H1 (cell line): ENCODE data around the gene PITPNC1. TPM values are rescaled to one million over a fixed set of nuclear protein-coding genes. Genes with fewer than 3 reads are reported as not detected.

Source experiments
- CTCF ChIA-PET: fragments of 300-600 bp; sonication (Branson Sonifier 250); formaldehyde crosslinking; loops from one replicate; lab custom pipeline; 2021; ENCODE audit not compliant: partially characterized antibody; lab: Charles Lee
- POLR2A ChIA-PET: fragments of 300-600 bp; sonication (Branson Sonifier 250); formaldehyde crosslinking; loops from one replicate; lab custom pipeline; 2021; ENCODE audit warnings: inconsistent platforms; ENCODE audit not compliant: partially characterized antibody; lab: Charles Lee
- DNase-seq, 2 experiments: peaks; one replicate each; pipeline versions ENCODE4 v3.0.0 to v3.0.0-alpha.2; 2010 to 2022; ENCODE audit warnings: low spot score in 2 of 2, low read depth in 1 of 2, mixed read lengths in 1 of 2
- FAIRE-seq: peaks from 2 replicates; lab custom pipeline; 2011; peaks lifted over from hg19 to GRCh38; lab: Jason Lieb, UNC
- H2AFZ ChIP-seq: 2 replicates; pipeline ENCODE4 v1.8.1; 2012; ENCODE audit warnings: low read length, inconsistent platforms
- H2AK5ac ChIP-seq: 2 replicates; pipeline ENCODE4 v1.6.1; 2013; ENCODE audit warnings: low read depth, low read length
- H2BK120ac ChIP-seq: replicated peaks from 2 replicates; pipeline ENCODE3; 2013; ENCODE audit warnings: low read depth, low read length, inconsistent platforms
- H2BK12ac ChIP-seq: 2 replicates; pipeline ENCODE4 v1.6.1; 2013; ENCODE audit warnings: low read depth, low read length
- H2BK15ac ChIP-seq: 2 replicates; pipeline ENCODE4 v1.6.1; 2013; ENCODE audit warnings: low read length
- H2BK20ac ChIP-seq: 2 replicates; pipeline ENCODE4 v1.6.1; 2013; ENCODE audit warnings: low read length
- H2BK5ac ChIP-seq: 2 replicates; pipeline ENCODE4 v1.6.1; 2013; ENCODE audit warnings: low read depth, low read length
- H3K14ac ChIP-seq: 2 replicates; pipeline ENCODE4 v1.6.1; 2013; ENCODE audit warnings: inconsistent platforms; ENCODE audit not compliant: insufficient read length
- H3K18ac ChIP-seq: 2 replicates; pipeline ENCODE4 v1.6.1; 2013; ENCODE audit warnings: low read length; ENCODE audit errors: extremely low read depth
- H3K23ac ChIP-seq: 2 replicates; pipeline ENCODE4 v1.6.1; 2013; ENCODE audit warnings: inconsistent platforms; ENCODE audit not compliant: insufficient read length
- H3K23me2 ChIP-seq: 2 replicates; pipeline ENCODE4 v1.6.1; 2013; ENCODE audit warnings: low read depth, low read length
- H3K27ac ChIP-seq: 2 replicates; pipeline ENCODE4 v1.6.1; 2011; ENCODE audit warnings: low read depth, low read length, inconsistent platforms
- H3K27me3 ChIP-seq, 4 experiments: replicated peaks in 1 of 4; 1 replicate in 1 of 4; 2 replicates in 3 of 4; pipeline versions ENCODE4 v1.6.1 to v1.8.1; 2011 to 2013; ENCODE audit warnings: low read length in 3 of 4, mild to moderate bottlenecking in 3 of 4, inconsistent platforms in 2 of 4, mixed read lengths in 2 of 4, moderate library complexity in 1 of 4; ENCODE audit not compliant: control insufficient read depth in 3 of 4, insufficient read depth in 3 of 4; ENCODE audit errors: extremely low read depth in 1 of 4
- H3K36me3 ChIP-seq, 4 experiments: 2 replicates each; pipeline versions ENCODE4 v1.6.1 to v1.8.1; 2011 to 2013; ENCODE audit warnings: mild to moderate bottlenecking in 4 of 4, low read length in 3 of 4, moderate library complexity in 2 of 4, control low read depth in 1 of 4, inconsistent platforms in 1 of 4; ENCODE audit not compliant: insufficient read depth in 4 of 4, control insufficient read depth in 2 of 4
- H3K4ac ChIP-seq: replicated peaks from 2 replicates; pipeline ENCODE3; 2013; ENCODE audit warnings: low read length, low read depth, mixed read lengths, inconsistent platforms; ENCODE audit not compliant: insufficient read length
- H3K4me1 ChIP-seq, 4 experiments: replicated peaks in 1 of 4; 1 replicate in 1 of 4; 2 replicates in 3 of 4; pipeline versions ENCODE4 v1.6.1 to v1.8.1; 2011 to 2013; ENCODE audit warnings: low read length in 3 of 4, inconsistent platforms in 2 of 4, mixed read lengths in 1 of 4; ENCODE audit not compliant: insufficient read depth in 4 of 4, control insufficient read depth in 3 of 4
- H3K4me2 ChIP-seq, 2 experiments: 2 replicates each; pipeline versions ENCODE4 v1.6.1 to v1.8.1; 2011 to 2013; ENCODE audit warnings: low read depth in 2 of 2, low read length in 2 of 2, control low read depth in 1 of 2, inconsistent platforms in 1 of 2, mild to moderate bottlenecking in 1 of 2; ENCODE audit not compliant: insufficient read depth in 1 of 2
- H3K4me3 ChIP-seq, 4 experiments: fragments of 200-600, 300-600 bp in 1 of 4; sonication (generic), shearing (Covaris generic), sonication (Bioruptor Twin) in 1 of 4; 2 replicates each; pipeline versions ENCODE4 v1.5.1 to v1.8.1; 2011 to 2016; ENCODE audit warnings: low read length in 4 of 4, low read depth in 3 of 4, control low read depth in 2 of 4, inconsistent platforms in 2 of 4, mild to moderate bottlenecking in 2 of 4, mixed read lengths in 1 of 4, moderate library complexity in 1 of 4; ENCODE audit not compliant: insufficient read depth in 2 of 4; ENCODE audit errors: extremely low read depth in 1 of 4
- H3K56ac ChIP-seq: replicated peaks from 2 replicates; pipeline ENCODE3; 2013; ENCODE audit warnings: low read depth, mild to moderate bottlenecking, mixed read lengths, low read length, inconsistent platforms; ENCODE audit not compliant: insufficient read length
- H3K79me1 ChIP-seq: 2 replicates; pipeline ENCODE4 v1.6.1; 2013; ENCODE audit warnings: low read depth, low read length, control low read depth
- H3K79me2 ChIP-seq, 2 experiments: 2 replicates each; pipeline versions ENCODE4 v1.6.1 to v1.8.1; 2012 to 2013; ENCODE audit warnings: low read length in 2 of 2, mild to moderate bottlenecking in 2 of 2, inconsistent platforms in 1 of 2; ENCODE audit not compliant: insufficient read depth in 2 of 2, control insufficient read depth in 1 of 2
- H3K9ac ChIP-seq, 4 experiments: replicated peaks in 1 of 4; 1 replicate in 1 of 4; 2 replicates in 3 of 4; pipeline versions ENCODE4 v1.6.1 to v1.8.1; 2011 to 2013; ENCODE audit warnings: low read depth in 3 of 4, low read length in 3 of 4, control low read depth in 2 of 4, mild to moderate bottlenecking in 2 of 4, moderate library complexity in 2 of 4, inconsistent platforms in 1 of 4; ENCODE audit errors: extremely low read depth in 1 of 4
- H3K9me3 ChIP-seq, 2 experiments: 2 replicates each; pipeline versions ENCODE4 v1.6.1 to v1.8.1; 2012 to 2013; ENCODE audit warnings: mild to moderate bottlenecking in 2 of 2, moderate library complexity in 2 of 2, control low read depth in 1 of 2, inconsistent platforms in 1 of 2, low read depth in 1 of 2, low read length in 1 of 2, mixed read lengths in 1 of 2; ENCODE audit not compliant: insufficient read depth in 2 of 2
- H4K20me1 ChIP-seq, 2 experiments: replicated peaks in 1 of 2; 2 replicates each; pipeline versions ENCODE3 to v1.8.1; 2011 to 2013; ENCODE audit warnings: inconsistent platforms in 2 of 2, low read length in 2 of 2, mild to moderate bottlenecking in 1 of 2; ENCODE audit not compliant: insufficient read depth in 2 of 2, control insufficient read depth in 1 of 2
- H4K5ac ChIP-seq: 2 replicates; pipeline ENCODE4 v1.6.1; 2013; ENCODE audit warnings: low read length, low read depth, mixed read lengths, inconsistent platforms; ENCODE audit not compliant: insufficient read length
- H4K8ac ChIP-seq: 2 replicates; pipeline ENCODE4 v1.8.0; 2013; ENCODE audit warnings: mild to moderate bottlenecking, moderate library complexity, low read length, inconsistent platforms; ENCODE audit not compliant: insufficient read depth; ENCODE audit errors: extremely low read depth
- H4K91ac ChIP-seq: replicated peaks from 2 replicates; pipeline ENCODE3; 2013; ENCODE audit warnings: low read length, mixed read lengths, inconsistent platforms; ENCODE audit not compliant: insufficient read length
- BCL11A ChIP-seq, 2 experiments: IDR thresholded peaks; one replicate each; pipeline ENCODE4 v1.6.1; 2011; ENCODE audit warnings: low read depth in 2 of 2, low read length in 2 of 2, mild to moderate bottlenecking in 2 of 2
- CBX5 ChIP-seq: fragments of 300-800, 300-1000 bp; sonication (generic); IDR thresholded peaks from 2 replicates; pipeline ENCODE4 v1.7.1; 2016; ENCODE audit warnings: antibody characterized with exemption, low read length, low read depth
- TAF7 ChIP-seq: optimal IDR thresholded peaks from 2 replicates; pipeline ENCODE3; 2011; ENCODE audit warnings: low read depth, mild to moderate bottlenecking, inconsistent platforms, low read length, moderate library complexity, borderline replicate concordance
- WGBS, 2 experiments: shearing (Covaris generic) in 1 of 2; methylation state at CpG; one replicate each; pipeline versions ENCODE4 v1.1.6 to v1.1.7; 2013 to 2015; ENCODE audit warnings: low lambda C conversion rate in 2 of 2, mixed read lengths in 2 of 2, inconsistent platforms in 1 of 2, low coverage in 1 of 2, missing lambda C conversion rate in 1 of 2; ENCODE audit not compliant: insufficient replicate concordance in 2 of 2, insufficient coverage in 1 of 2, insufficient read length in 1 of 2; ENCODE audit errors: extremely low coverage in 1 of 2, missing lambda C conversion rate in 1 of 2; 5-methylcytosine and 5-hydroxymethylcytosine counted together
- polyA plus RNA-seq, 7 experiments: library from polyadenylated mRNA; depleted of rRNA in 3 of 7; stranded (reverse) in 5 of 7; unstranded in 2 of 7; fragments of >200 nt in 5 of 7; fragments of 200-250 nt in 2 of 7; gene quantifications; 1 replicate in 5 of 7; 2 replicates in 1 of 7; 4 replicates in 1 of 7; pipeline versions ENCODE4 v1.2.1 to v1.2.3, GENCODE V29; 2011 to 2013; ENCODE audit warnings: missing spikeins in 2 of 7, mixed read lengths in 2 of 7
- total RNA-seq: library from RNA; stranded (reverse); fragmentation: NEBNext Ultra II Directional; extraction: Animal tissue kit (Norgen Biotek cat#: 25700); gene quantifications from 2 replicates; pipeline ENCODE4 v1.2.1, GENCODE V29; 2021
- TF ChIP-seq, protein P1 (sequence below), 3 experiments: IDR thresholded peaks; 1 replicate in 2 of 3; 2 replicates in 1 of 3; pipeline versions ENCODE4 v1.5.1 to v1.6.1; 2011; ENCODE audit warnings: low read length in 3 of 3, mild to moderate bottlenecking in 3 of 3, inconsistent platforms in 2 of 3, low read depth in 1 of 3, moderate library complexity in 1 of 3; ENCODE audit not compliant: insufficient read depth in 1 of 3; ENCODE audit errors: control extremely low read depth in 1 of 3

PITPNC1 gene
- total and polyA plus RNA-seq, 2 of the 8 experiments (the other 6 are each of a cell fraction or from before 2014, with no cell fraction given), result 17.6 to 54.7 TPM

DNA sequence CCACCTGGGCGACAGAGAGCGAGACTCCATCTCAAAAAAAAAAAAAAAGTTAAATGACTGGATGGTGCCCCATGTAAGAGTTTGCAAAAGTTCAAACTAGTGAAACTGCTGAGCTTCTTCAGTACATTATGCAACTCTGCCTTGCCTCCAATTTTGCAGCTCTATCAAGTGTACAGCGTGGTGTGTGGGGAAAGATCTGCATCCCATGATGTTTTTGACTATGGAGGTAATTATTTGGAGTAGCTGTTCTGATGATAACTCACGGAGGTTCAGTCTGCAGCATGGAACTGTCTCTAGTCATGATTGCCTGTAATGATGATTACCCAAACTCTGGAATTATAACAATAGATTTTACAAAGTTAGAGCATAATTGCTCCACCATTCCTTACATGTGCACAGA lies 149.6 kb downstream of the PITPNC1 start:
- 92% methylated on average over 4 of the region's 4 CpGs; no CpG with 5 or more reads in 1 of the 2 experiments for WGBS, 2 experiments
- POLR2A ChIA-PET, result interaction anchor here (1.2 kb wide), 1 partner anchor 120 kb away, joined by 3 read pairs; no protein-coding TSS in a partner anchor

More for the DNA sequence above, 149.6 kb downstream of the PITPNC1 start:
- peaks cover 2% of the 10 kb centered on the region; the same call in 1 of the 2 replicates for H3K79me1 ChIP-seq
- H4K91ac ChIP-seq, result no peak overlapping the region
- H4K5ac ChIP-seq, result no peak overlapping the region
- no peak overlapping the region for H3K4me2 ChIP-seq
- H2BK12ac ChIP-seq, result no peak overlapping the region
- no peak overlapping the region for H2BK15ac ChIP-seq
- no peaks in the 10 kb centered on the region for H3K36me3 ChIP-seq
- H3K9ac ChIP-seq, result no peak overlapping the region
- CTCF ChIA-PET, result interaction anchor here (0.7 to 2.2 kb wide), 4 partner anchors 12 to 44 kb away, joined by 3 to 6 read pairs (median 3); no protein-coding TSS in a partner anchor
- no peak overlapping the region for H3K14ac ChIP-seq
- H3K56ac ChIP-seq, result no peak overlapping the region
- no peaks in the 10 kb centered on the region for H3K27me3 ChIP-seq
- H3K23ac ChIP-seq, result no peak overlapping the region
- no peak overlapping the region for H3K4me3 ChIP-seq
- H2BK120ac ChIP-seq, result no peak overlapping the region
- H2BK20ac ChIP-seq, result no peak overlapping the region
- H4K20me1 ChIP-seq, result peaks cover 0 to 2% of the 10 kb centered on the region in 2 experiments
- H3K4ac ChIP-seq, result no peak overlapping the region
- no peak overlapping the region for H2AK5ac ChIP-seq
- H4K8ac ChIP-seq, result no peak overlapping the region
- H3K27ac ChIP-seq, result no peak overlapping the region
- H3K23me2 ChIP-seq, result no peaks in the 10 kb centered on the region
- DNase-seq (no peak), FAIRE-seq (no peak)
- H2BK5ac ChIP-seq, result no peak overlapping the region
- TF ChIP-seq TAF7 (no peak), CBX5 (no peak), BCL11A (IDR thresholded peaks at IDR 0.05; ENCODE audit: low read depth in 2 of 2, low read length in 2 of 2) (no peak)
- TF ChIP-seq, protein P1, sequence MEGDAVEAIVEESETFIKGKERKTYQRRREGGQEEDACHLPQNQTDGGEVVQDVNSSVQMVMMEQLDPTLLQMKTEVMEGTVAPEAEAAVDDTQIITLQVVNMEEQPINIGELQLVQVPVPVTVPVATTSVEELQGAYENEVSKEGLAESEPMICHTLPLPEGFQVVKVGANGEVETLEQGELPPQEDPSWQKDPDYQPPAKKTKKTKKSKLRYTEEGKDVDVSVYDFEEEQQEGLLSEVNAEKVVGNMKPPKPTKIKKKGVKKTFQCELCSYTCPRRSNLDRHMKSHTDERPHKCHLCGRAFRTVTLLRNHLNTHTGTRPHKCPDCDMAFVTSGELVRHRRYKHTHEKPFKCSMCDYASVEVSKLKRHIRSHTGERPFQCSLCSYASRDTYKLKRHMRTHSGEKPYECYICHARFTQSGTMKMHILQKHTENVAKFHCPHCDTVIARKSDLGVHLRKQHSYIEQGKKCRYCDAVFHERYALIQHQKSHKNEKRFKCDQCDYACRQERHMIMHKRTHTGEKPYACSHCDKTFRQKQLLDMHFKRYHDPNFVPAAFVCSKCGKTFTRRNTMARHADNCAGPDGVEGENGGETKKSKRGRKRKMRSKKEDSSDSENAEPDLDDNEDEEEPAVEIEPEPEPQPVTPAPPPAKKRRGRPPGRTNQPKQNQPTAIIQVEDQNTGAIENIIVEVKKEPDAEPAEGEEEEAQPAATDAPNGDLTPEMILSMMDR (IDR thresholded peaks at IDR 0.05; ENCODE audit: control extremely low read depth in 1 of 3, insufficient read depth in 1 of 3, low read depth in 1 of 3, low read length in 3 of 3), result no peak
- no peaks in the 10 kb centered on the region for H3K9me3 ChIP-seq
- H2AFZ ChIP-seq, result no peak overlapping the region
- peaks cover 5 to 17% (median 7%) of the 10 kb centered on the region in 4 experiments for H3K4me1 ChIP-seq
- H3K79me2 ChIP-seq, result peaks cover 0 to 33% of the 10 kb centered on the region in 2 experiments; a peak in 3 of 4 replicates
- no peak overlapping the region for H3K18ac ChIP-seq
